COLO668 (cell line): Measurements from ENCODE around the gene HOXC4.
"Not testable (repeated sequence)": the region's sequence is repeated elsewhere in the genome, so short reads cannot be mapped to it uniquely, and the experiment has no call there.

Source experiments
- DNase-seq: peaks from one replicate; lab custom pipeline; 2025; ENCODE audit not compliant: unreplicated experiment; lab: John Stamatoyannopoulos, UW

Gene HOXC4

DNA sequence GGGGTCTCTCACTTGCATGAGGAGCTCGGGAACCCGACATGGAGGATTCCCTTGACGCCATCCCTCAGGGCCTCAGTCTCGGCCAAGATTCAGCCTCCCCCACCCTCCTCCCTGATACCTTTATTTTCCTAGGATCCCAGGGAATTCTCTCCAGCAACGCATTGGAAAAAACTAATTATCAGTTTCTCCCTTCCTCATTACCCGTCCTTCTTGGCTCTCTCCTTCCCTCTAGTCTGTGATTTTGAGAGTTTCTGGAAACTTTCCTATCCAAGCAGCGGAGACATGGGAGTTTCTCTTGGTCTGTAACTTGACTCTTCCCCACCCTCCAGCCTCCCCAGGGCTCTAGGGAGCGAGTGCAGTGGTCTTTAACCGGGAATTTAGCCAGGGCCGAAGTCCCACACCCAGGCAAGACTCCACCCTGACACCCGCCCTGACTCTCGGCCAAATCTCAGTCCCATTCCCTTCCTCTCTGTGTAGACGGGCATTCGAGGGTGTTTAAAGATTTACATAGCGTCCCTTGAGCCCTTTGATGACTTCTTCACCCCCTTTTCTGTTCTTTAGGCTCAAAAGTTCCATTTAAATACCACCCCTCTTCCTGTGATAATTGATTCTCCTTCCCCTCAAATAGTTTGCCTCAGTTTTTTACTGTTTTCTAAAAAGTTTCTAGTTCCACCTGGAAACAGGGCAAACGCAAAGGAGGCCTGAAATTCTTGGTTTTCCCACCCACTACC is 14.1 kb upstream of the HOXC4 start:
- no peak for DNase-seq

GRCh38 chr12:54040148-54040494 is 13.5 kb upstream of the HOXC4 start:
- no peak for DNase-seq

DNA sequence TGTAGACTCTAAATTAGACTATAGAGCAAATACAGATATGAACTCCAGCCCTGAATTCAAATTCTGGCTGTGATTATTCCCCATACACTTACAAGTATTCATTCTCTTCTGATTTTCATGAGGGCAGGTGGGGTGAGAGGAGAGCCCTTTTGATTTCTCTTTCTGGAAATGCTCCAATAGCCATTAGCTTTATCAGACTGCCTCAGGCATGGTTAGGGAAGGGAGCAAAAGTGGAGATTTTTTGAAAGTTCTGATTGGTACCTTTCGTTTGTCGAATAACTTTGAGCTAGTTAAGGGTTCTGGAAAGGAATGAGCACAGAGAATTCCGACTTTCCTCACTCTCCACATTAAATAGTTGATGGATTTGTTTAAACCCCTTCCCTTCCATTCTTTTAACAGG is 13.0 kb upstream of the HOXC4 start:
- DNase-seq: no peak

GRCh38 chr12:54041097-54041690 is 12.4 kb upstream of the HOXC4 start:
- DNase-seq: no peak

- DNase-seq: not testable (repeated sequence)
Observed at GRCh38 chr12:54042033-54042432, 11.6 kb upstream of the HOXC4 start.

GRCh38 chr12:54042970-54043853 is 10.4 kb upstream of the HOXC4 start:
- DNase-seq: no peak

DNA sequence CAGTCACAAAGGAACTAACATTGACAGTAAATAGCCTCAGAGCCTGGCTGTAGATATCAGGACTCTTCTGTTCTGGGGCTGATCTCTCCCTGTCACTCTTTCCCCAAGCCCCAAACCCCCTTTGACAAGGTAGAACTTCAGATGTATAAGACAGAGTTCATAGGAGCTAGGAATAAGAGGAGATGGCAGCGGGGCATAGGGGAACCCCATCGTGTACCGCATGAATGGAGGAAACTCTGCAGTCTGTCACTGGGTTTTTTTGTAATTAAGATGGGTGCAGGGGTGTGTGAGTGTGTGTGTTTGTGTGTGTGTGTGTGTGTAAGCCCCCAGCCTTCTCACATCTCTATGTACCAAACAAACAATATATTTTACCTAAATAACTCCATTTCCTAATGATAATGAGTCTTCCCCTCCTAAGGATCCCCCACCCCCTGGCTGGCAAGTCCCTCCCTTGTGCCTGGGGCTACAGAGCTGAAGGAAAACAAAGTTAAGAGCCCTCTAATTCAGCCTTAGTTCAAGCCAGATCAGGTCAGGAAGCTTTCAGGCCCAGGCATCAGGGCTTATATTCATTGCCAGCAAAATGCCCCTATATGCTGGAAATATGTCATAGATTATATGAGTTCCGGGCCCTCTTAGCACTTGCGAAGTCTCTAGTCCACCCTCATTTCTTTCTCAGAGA is 9.1 kb upstream of the HOXC4 start:
- no peak for DNase-seq

- DNase-seq: no peak
Observed at GRCh38 chr12:54045401-54045800, 8.2 kb upstream of the HOXC4 start.

DNA sequence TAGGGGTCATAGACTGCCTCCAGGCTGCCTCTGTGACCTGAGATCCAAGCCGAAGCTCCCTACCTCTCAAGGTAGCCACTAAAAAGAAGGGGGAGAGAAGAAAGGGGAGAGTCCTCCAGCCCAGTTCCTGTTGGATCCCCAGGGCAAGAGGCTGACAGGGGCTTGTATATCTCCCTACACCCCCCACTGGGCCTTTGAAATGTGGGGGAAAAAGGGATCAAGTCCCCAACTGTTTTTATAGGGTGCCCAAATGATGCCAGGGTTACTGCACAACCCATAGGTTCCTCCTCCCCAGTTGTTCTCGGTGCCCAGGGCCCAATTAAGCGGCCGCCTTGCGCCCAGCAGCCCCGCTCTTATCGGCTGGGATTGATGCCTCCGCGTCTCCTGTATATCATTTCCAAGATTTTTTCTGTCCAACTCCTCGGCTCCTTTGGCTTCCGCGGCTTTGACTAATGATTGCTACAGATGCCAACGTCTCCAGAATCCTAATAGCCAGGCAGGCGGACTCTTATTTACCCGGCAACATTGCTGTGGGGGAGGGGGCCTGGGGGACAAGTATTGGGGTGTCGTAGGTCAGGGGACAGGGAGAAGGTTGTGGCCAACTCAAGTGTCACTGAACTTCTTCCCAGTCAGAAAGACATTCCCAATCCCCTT is 7.6 kb upstream of the HOXC4 start:
- DNase-seq: no peak

DNA sequence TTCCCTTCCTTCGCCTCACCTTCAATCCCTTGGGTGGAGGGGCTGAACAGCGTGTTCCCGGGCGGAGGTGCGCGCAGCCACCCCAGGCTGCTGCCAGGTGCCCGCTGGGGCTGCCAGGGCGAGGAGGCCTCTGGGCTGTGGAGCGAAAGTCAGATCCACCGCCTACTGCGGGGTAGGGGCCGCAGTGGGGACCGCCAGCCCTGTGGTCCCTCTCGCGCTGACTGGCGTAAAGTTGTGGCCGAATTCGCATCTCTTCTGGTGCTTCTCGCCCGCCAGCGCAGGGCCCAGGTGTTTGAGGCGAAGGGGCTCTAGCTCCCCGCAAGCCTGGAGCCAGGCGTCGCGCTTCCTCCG is 6.9 kb upstream of the HOXC4 start:
- no peak for DNase-seq

GRCh38 chr12:54047160-54047963 is 6.3 kb upstream of the HOXC4 start:
- no peak for DNase-seq

DNA sequence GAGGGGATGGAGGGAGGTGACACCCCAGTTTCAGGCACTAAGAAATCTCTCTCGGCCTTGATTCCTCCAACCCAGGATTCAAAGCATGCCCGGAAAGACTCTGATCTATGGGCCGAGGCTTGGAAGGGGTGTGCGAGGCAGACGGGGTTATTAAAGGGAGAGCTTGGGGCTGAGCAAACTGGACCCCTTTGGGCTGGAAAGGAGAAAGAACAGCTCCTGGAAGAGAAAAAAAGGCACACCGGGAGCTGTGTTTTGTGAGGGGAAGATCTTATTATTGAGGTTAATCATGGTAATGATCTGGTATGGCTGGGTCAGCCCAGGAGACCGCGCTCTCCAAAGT is 5.7 kb upstream of the HOXC4 start:
- no peak for DNase-seq

DNA sequence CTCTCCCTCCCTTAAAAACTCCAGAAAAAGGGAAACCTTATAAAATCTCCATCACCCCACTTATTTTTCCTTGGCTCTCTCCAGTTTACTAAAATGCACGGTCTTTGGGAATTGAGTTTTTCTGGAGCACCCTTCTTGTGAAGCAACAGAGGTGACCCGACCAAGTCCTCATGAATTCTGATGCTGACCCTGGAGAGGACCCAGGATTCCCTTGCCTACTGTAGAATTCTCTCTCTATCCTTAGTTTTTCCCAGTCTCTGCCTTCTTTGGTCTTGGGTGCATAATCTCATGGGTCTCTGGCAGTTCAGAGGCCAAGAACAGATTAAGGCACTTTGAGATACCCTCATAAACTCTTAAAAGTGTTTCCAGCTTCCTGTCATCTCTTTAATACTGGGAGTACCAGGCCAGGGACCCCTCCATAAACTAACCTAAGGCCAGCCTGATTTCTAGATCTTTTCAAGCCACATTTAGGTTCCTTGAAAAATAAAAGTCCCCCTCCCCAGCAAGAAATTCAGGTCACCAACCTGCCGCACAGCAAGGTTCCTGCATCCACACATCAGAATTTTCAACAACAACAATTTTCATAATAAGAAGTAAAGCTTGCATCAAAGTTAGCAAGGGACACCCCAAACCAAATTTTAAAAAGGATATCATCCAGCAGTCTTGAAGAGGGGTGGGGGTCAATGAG is 5.1 kb upstream of the HOXC4 start:
- no peak for DNase-seq

DNA sequence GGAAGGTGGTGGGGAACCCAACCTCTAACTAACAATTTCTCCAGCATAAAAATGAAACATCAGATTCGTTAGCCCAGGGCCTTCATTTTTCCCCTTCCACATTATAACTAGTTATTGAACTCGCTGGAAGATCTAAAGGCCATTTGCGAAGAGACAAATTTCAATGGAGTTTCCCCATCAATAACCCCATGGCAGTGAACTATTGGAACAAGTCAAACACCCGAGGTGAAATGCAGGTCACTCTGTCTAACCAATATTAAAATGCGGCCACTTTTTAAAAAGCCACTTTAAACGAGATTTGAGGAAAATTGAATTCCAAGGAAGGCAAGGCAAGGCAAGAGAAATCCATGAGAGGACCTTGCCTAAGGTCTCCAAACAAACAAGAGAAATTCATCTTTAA is 4.5 kb upstream of the HOXC4 start:
- DNase-seq: no peak

DNA sequence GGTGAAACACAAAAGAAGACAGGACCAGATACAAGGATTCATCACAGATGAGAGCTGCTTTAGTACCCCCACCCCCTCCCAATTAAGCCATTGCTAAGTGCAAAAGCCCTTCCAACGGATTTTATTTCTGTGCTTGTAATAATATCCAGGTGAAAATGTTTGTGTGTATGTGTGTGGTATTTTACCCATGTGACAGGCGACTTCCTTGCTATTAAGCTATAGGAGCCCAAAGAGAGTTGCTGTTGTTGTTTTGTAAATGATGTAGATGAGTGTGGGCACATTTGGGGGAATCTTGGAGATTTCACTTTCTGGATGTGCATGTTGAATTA is 3.2 kb upstream of the HOXC4 start:
- no peak for DNase-seq

DNA sequence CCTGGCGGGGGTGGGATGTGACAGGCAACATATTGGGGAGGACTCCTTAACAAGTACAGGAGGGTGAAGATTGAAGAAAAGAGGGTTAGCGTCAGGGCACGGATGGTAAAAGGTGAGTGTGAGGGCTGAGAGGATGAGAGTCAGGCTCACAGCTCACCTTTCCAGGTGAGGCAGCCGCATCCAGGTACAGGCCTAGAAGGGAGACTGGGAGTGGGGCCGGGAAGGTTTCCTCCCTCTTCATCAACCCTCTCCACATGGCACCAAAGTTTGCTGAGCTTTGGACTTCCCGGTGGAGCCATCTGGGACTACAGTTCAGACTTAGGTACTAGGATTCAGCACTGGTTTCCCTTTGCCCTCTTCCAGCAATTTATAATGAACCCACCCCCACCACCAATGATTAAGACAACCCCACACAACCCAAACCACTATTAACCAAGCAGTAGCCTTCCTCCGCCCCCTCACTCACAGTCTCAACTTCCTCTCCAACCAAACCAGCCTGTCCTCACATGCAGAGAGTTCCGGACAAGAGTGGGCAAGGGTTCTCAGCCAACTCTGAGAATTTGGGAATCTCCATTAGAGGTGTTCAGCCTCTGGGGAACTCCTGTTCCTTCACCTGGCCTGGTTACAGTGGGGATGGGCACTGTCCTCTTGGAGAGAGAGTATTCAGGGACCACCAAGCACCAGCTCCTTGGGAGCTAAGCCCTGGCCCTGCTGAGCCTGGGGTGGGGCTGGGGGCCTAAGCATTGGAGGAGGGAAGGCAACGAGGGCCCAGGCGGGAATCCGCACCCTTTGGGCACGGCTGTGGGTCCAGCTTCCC is 2.4 kb upstream of the HOXC4 start:
- no peak for DNase-seq

GRCh38 chr12:54051874-54052437 is 1.7 kb upstream of the HOXC4 start:
- DNase-seq: peak; percentile 0

GRCh38 chr12:54052438-54053002 is 1.1 kb upstream of the HOXC4 start:
- DNase-seq: no peak
